Nephron (organoid): ENCODE measurements around the gene RPL3.
"Not testable (repeated sequence)": the region's sequence is repeated elsewhere in the genome, so short reads cannot be mapped to it uniquely, and the experiment has no call there.

ENCODE experiments used
- H3K27ac Mint-ChIP-seq, 3 experiments: 2 replicates each; pipeline ENCODE4 v1.8.0; 2020; ENCODE audit warnings: mixed read lengths in 3 of 3, mild to moderate bottlenecking in 2 of 3, moderate library complexity in 1 of 3
- H3K27me3 Mint-ChIP-seq: 2 replicates; pipeline ENCODE4 v1.8.0; 2021; ENCODE audit warnings: low read depth, mild to moderate bottlenecking, moderate library complexity, mixed read lengths
- H3K36me3 Mint-ChIP-seq: 2 replicates; pipeline ENCODE4 v1.8.0; 2020; ENCODE audit warnings: low read depth, mixed read lengths
- H3K4me1 Mint-ChIP-seq: 2 replicates; pipeline ENCODE4 v1.8.0; 2020; ENCODE audit warnings: mixed read lengths
- H3K4me3 Mint-ChIP-seq, 3 experiments: 2 replicates each; pipeline ENCODE4 v1.8.0; 2020; ENCODE audit warnings: mild to moderate bottlenecking in 3 of 3, mixed read lengths in 3 of 3, moderate library complexity in 2 of 3
- H3K9me3 Mint-ChIP-seq: 2 replicates; pipeline ENCODE4 v1.8.0; 2020; ENCODE audit warnings: mixed read lengths
- CTCF ChIP-seq, 3 experiments: fragments of 200-600 bp; sonication (generic); IDR thresholded peaks; one replicate each; pipeline ENCODE4 v1.5.0; 2021; ENCODE audit warnings: antibody characterized with exemption in 3 of 3; ENCODE audit not compliant: unreplicated experiment in 3 of 3

Gene RPL3

DNA sequence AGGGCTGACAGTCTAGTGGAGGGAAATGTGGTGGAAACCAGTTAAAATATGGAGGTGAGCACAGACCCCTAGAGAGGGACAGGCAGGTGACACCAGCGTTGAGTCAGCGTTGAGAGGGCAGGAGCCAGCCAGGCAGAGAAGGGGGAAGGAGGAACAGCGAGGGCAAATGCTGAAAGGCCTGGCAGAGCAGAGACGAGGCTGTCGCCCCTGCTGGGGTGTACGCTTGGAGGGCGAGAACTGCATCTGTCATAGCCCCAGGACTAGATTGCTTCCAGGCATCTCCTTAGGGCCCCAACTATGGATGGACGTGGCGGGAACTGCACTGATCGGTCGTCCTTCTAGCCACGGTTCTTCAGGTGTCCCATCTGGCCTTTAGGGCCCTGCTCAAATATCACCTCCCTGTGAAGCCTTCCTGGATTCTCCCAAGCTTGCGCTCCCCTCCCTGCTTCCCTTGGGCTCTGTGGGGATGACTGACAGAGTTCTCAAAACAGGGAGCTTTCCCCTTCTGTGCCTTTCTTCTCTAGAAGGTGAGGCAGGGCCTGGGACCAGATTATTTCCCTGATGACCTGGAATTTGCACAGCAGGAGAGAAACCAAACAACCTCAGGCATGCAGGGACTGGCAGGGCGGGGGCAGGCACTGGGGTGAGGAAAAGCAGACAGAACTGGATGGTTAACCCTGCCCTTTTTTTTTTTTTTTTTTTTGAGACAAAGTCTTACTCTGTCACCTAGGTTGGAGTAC lies 41.4 kb upstream of the RPL3 start:
- no peak overlapping the region for H3K4me3 Mint-ChIP-seq
- H3K27me3 Mint-ChIP-seq: peaks cover 8% of the 10 kb centered on the region

GRCh38 chr22:39360242-39360641 lies 40.8 kb upstream of the RPL3 start:
- H3K27me3 Mint-ChIP-seq: peaks cover 8% of the 10 kb centered on the region
- H3K27ac Mint-ChIP-seq: peak overlapping the region in 1 of 3 experiments; percentile 55
- peaks cover 27% of the 10 kb centered on the region for H3K4me1 Mint-ChIP-seq
- no peak for TF ChIP-seq CTCF (IDR thresholded peaks at IDR 0.05; ENCODE audit: unreplicated experiment in 3 of 3)
- no peak overlapping the region for H3K4me3 Mint-ChIP-seq
- H3K36me3 Mint-ChIP-seq: peaks cover 12% of the 10 kb centered on the region
- no peaks in the 10 kb centered on the region for H3K9me3 Mint-ChIP-seq

More for the DNA sequence above, 41.4 kb upstream of the RPL3 start:
- H3K4me1 Mint-ChIP-seq: peaks cover 28% of the 10 kb centered on the region
- H3K27ac Mint-ChIP-seq: peak overlapping the region in 1 of 3 experiments; percentile 70
- H3K9me3 Mint-ChIP-seq: no peaks in the 10 kb centered on the region
- peaks cover 12% of the 10 kb centered on the region for H3K36me3 Mint-ChIP-seq
- TF ChIP-seq CTCF (IDR thresholded peaks at IDR 0.05; ENCODE audit: unreplicated experiment in 3 of 3): no peak

DNA sequence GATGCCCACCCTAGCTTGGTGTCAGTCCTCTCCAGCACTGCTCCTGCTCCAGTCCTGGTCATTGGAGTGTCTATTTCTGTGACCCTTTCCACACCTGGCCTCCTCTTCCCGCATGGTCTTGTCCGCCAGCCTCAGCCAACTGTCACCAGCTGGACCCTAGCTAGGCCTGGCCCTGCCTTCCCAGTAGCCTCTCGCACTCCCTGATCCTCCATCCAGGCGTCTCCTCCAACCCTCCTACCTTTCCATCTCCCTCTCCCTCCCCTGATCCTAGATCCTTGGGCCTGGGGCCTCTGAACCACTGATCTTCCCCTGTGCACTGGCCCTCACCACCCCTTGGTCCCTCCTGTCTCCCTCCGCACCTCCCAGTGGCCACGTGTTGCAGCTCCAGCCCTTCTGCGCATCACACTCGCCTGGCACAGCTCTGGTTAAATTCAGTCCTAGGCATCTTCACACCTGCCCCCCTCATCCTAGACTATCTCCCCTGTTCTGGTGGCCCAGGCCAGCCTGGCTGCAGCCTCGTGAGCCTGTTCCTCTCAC lies 40.3 kb upstream of the RPL3 start:
- H3K4me1 Mint-ChIP-seq: peaks cover 22% of the 10 kb centered on the region
- peaks cover 8% of the 10 kb centered on the region for H3K27me3 Mint-ChIP-seq
- no peaks in the 10 kb centered on the region for H3K9me3 Mint-ChIP-seq
- H3K27ac Mint-ChIP-seq: no peak overlapping the region
- no peak overlapping the region for H3K4me3 Mint-ChIP-seq
- H3K36me3 Mint-ChIP-seq: peaks cover 12% of the 10 kb centered on the region
- no peak for TF ChIP-seq CTCF (IDR thresholded peaks at IDR 0.05; ENCODE audit: unreplicated experiment in 3 of 3)

DNA sequence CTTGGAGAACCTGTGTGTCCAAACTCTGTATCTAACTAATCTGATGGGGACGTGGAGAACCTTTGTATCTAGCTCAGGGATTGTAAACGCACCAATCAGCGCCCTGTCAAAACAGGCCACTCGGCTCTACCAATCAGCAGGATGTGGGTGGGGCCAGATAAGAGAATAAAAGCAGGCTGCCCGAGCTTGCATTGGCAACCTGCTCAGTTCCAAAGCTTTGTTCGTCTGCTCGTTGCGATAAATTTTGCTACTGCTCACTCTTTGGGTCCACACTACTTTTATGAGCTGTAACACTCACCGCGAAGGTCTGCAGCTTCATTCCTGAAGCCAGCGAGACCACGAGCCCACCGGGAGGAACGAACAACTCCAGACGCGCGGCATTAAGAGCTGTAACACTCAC lies 38.8 kb upstream of the RPL3 start:
- Mint-ChIP-seq H3K36me3 (peaks cover 12% of the 10 kb centered on the region), H3K27ac (peak overlapping the region in 1 of 3 experiments; percentile 57)
- H3K4me1 Mint-ChIP-seq, H3K9me3 Mint-ChIP-seq, H3K4me3 Mint-ChIP-seq, H3K27me3 Mint-ChIP-seq: not testable (repeated sequence)

DNA sequence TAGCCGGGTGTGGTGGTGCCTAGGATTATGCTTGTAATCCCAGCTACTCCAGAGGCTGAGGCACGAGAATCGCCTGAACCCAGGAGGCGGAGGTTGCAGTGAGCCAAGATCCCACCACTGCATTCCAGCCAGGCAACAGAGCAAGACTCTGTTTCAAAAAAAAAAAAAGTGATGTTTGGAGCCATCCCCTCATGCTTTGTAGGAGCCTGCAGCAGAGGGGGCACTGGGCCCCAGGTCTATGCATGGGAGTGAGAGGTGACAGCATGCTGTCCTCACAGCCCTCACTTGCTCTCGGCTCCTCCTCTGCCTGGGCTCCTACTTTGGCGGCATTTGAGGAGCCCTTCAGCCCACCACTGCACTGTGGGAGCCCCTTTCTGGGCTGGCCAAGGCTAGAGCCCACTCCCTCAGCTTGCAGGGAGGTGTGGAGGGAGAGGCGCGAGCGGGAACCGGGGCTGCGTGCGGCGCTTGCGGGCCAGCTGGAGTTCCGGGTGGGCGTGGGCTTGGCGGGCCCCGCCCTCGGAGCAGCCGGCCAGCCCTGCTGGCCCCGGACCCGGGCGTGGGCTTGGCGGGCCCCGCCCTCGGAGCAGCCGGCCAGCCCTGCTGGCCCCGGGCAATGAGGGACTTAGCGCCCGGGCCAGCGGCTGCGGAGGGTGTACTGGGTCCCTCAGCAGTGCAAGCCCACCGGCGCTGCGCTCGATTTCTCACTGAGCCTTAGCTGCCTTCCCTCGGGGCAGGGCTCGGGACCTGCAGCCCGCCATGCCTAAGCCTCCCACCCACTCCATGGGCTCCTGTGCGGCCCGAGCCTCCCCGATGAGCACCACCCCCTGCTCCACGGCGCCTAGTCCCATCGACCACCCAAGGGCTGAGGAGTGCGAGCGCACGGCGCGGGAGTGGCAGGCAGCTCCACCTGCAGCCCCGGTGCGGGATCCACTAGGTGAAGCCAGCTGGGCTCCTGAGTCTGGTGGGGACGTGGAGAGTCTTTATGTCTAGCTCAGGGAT lies 38.0 kb upstream of the RPL3 start:
- H3K4me1 Mint-ChIP-seq, H3K27me3 Mint-ChIP-seq, H3K9me3 Mint-ChIP-seq: not testable (repeated sequence)
- peak overlapping the region in 1 of 3 experiments; percentile 15 for H3K27ac Mint-ChIP-seq
- H3K36me3 Mint-ChIP-seq: peaks cover 12% of the 10 kb centered on the region
- peak overlapping the region in 1 of 3 experiments; percentile 15 for H3K4me3 Mint-ChIP-seq

DNA sequence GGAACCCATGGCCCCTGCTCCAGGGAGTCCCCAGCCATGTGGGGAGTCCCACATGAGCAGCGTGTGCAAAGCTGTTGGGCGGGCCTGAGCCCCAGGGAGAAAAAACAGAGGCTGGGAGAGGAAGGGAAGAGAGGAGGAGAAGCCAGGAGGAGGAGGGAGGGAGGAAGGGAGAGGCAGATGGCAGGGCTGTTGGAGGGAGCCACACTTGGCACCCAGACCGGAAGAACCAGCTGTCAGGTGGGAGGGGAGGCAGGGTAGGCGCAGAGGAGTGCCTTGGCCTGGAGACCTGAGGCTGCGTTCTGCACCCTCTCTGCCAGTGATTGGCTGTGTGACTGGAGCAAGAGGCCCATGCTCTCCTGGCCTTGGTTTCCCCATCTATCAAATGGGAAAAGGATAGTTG lies 37.0 kb upstream of the RPL3 start:
- peaks cover 5% of the 10 kb centered on the region for H3K4me1 Mint-ChIP-seq
- TF ChIP-seq CTCF (IDR thresholded peaks at IDR 0.05; ENCODE audit: unreplicated experiment in 3 of 3): no peak

DNA sequence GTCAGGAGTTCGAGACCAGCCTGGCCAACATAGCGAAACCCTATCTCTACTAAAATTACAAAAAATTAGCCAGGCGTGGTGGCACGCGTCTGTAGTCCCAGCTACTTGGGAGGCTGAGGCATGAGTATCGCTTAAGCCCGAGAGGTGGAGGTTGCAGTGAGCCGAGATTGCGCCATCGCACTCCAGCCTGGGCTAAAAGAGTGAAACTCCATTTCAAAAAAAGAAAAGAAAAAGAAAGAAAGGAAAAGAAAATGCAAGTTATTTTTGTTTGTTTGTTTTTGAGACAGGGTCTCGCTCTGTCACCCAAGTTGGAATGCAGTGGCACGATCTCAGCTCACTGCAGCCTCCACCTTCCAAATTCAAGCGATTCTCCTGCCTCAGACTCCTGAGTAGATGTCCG lies 36.4 kb upstream of the RPL3 start:
- not testable (repeated sequence) for H3K27me3 Mint-ChIP-seq, H3K9me3 Mint-ChIP-seq, H3K27ac Mint-ChIP-seq, H3K4me3 Mint-ChIP-seq
- Mint-ChIP-seq H3K36me3 (peaks cover 12% of the 10 kb centered on the region), H3K4me1 (peaks cover 11% of the 10 kb centered on the region)

More for the DNA sequence above, 37.0 kb upstream of the RPL3 start:
- Mint-ChIP-seq H3K36me3 (peaks cover 12% of the 10 kb centered on the region), H3K9me3 (no peaks in the 10 kb centered on the region), H3K4me3 (no peak overlapping the region), H3K27me3 (peaks cover 5% of the 10 kb centered on the region), H3K27ac (no peak overlapping the region)
